Measurements from ENCODE around the gene ATG12. TPM values are rescaled to one million over a fixed set of nuclear protein-coding genes. Genes with fewer than 3 reads are reported as not detected.

The ATG12 gene
- total RNA-seq, 2 donors from 2014 or later, result 49.4 to 52.7 TPM

GRCh38 chr5:115806986-115807653 lies 34.2 kb downstream of the ATG12 start:
- no peaks in the 10 kb centered on the region for H3K36me3 Mint-ChIP-seq (ENCODE audit: low read depth)
- H3K4me3 Mint-ChIP-seq, result no peak overlapping the region
- no peaks in the 10 kb centered on the region for H3K9me3 Mint-ChIP-seq
- no peak for ATAC-seq (replicated peaks)
- H3K27ac Mint-ChIP-seq, result no peak overlapping the region
- H3K27me3 Mint-ChIP-seq, result peaks cover 15% of the 10 kb centered on the region
- peaks cover 4% of the 10 kb centered on the region for H3K4me1 Mint-ChIP-seq

GRCh38 chr5:115801984-115802383 lies 39.4 kb downstream of the ATG12 start:
- no peak overlapping the region for H3K4me3 Mint-ChIP-seq

GRCh38 chr5:115801152-115801551 lies 40.2 kb downstream of the ATG12 start:
- H3K27ac Mint-ChIP-seq, result no peak overlapping the region
- peaks cover 4% of the 10 kb centered on the region for H3K27me3 Mint-ChIP-seq
- no peak overlapping the region for H3K4me3 Mint-ChIP-seq
- H3K36me3 Mint-ChIP-seq (ENCODE audit: low read depth), result no peaks in the 10 kb centered on the region
- no peaks in the 10 kb centered on the region for H3K4me1 Mint-ChIP-seq
- H3K9me3 Mint-ChIP-seq, result no peaks in the 10 kb centered on the region
- no peak for ATAC-seq (replicated peaks)

More at GRCh38 chr5:115801984-115802383, 39.4 kb downstream of the ATG12 start:
- Mint-ChIP-seq H3K36me3 (ENCODE audit: low read depth) (no peaks in the 10 kb centered on the region), H3K4me1 (no peaks in the 10 kb centered on the region), H3K27me3 (no peaks in the 10 kb centered on the region), H3K9me3 (no peaks in the 10 kb centered on the region), H3K27ac (no peak overlapping the region)
- ATAC-seq (replicated peaks), result no peak

GRCh38 chr5:115800108-115800507 lies 41.3 kb downstream of the ATG12 start:
- Mint-ChIP-seq H3K9me3 (no peaks in the 10 kb centered on the region), H3K4me1 (no peaks in the 10 kb centered on the region), H3K27ac (no peak overlapping the region), H3K27me3 (peaks cover 4% of the 10 kb centered on the region), H3K36me3 (ENCODE audit: low read depth) (no peaks in the 10 kb centered on the region), H3K4me3 (no peak overlapping the region)
- peak; percentile 2 for ATAC-seq (replicated peaks)

GRCh38 chr5:115798252-115798651 lies 43.1 kb downstream of the ATG12 start:
- H3K27me3 Mint-ChIP-seq, result peaks cover 4% of the 10 kb centered on the region
- no peaks in the 10 kb centered on the region for H3K36me3 Mint-ChIP-seq (ENCODE audit: low read depth)
- H3K4me3 Mint-ChIP-seq, result no peak overlapping the region
- H3K27ac Mint-ChIP-seq, result no peak overlapping the region
- no peaks in the 10 kb centered on the region for H3K9me3 Mint-ChIP-seq
- H3K4me1 Mint-ChIP-seq, result no peaks in the 10 kb centered on the region
- no peak for ATAC-seq (replicated peaks)

GRCh38 chr5:115796656-115797055 lies 44.7 kb downstream of the ATG12 start:
- H3K27ac Mint-ChIP-seq, result no peak overlapping the region
- no peaks in the 10 kb centered on the region for H3K9me3 Mint-ChIP-seq
- H3K36me3 Mint-ChIP-seq (ENCODE audit: low read depth), result no peaks in the 10 kb centered on the region
- H3K4me3 Mint-ChIP-seq, result no peak overlapping the region
- H3K4me1 Mint-ChIP-seq, result no peaks in the 10 kb centered on the region
- no peak for ATAC-seq (replicated peaks)
- peaks cover 13% of the 10 kb centered on the region for H3K27me3 Mint-ChIP-seq

GRCh38 chr5:115795700-115796099 lies 45.7 kb downstream of the ATG12 start:
- no peak overlapping the region for H3K4me3 Mint-ChIP-seq
- H3K27me3 Mint-ChIP-seq, result peaks cover 20% of the 10 kb centered on the region
- no peak overlapping the region for H3K27ac Mint-ChIP-seq
- H3K4me1 Mint-ChIP-seq, result no peaks in the 10 kb centered on the region
- no peak for ATAC-seq (replicated peaks)
- H3K36me3 Mint-ChIP-seq (ENCODE audit: low read depth), result no peaks in the 10 kb centered on the region
- H3K9me3 Mint-ChIP-seq, result no peaks in the 10 kb centered on the region

- ATAC-seq (replicated peaks), result no peak
- Mint-ChIP-seq H3K36me3 (ENCODE audit: low read depth) (no peaks in the 10 kb centered on the region), H3K9me3 (peaks cover 3% of the 10 kb centered on the region), H3K4me3 (no peak overlapping the region), H3K4me1 (no peaks in the 10 kb centered on the region), H3K27me3 (peaks cover 54% of the 10 kb centered on the region), H3K27ac (no peak overlapping the region)
Measured at GRCh38 chr5:115788440-115788839, 52.9 kb downstream of the ATG12 start.

GRCh38 chr5:115787426-115787825 lies 53.9 kb downstream of the ATG12 start:
- Mint-ChIP-seq H3K4me1 (no peaks in the 10 kb centered on the region), H3K9me3 (peaks cover 3% of the 10 kb centered on the region), H3K36me3 (ENCODE audit: low read depth) (no peaks in the 10 kb centered on the region), H3K27me3 (peaks cover 46% of the 10 kb centered on the region), H3K4me3 (no peak overlapping the region), H3K27ac (no peak overlapping the region)
- no peak for ATAC-seq (replicated peaks)

GRCh38 chr5:115785381-115786065 lies 55.8 kb downstream of the ATG12 start:
- no peaks in the 10 kb centered on the region for H3K36me3 Mint-ChIP-seq (ENCODE audit: low read depth)
- H3K27ac Mint-ChIP-seq, result no peak overlapping the region
- H3K4me3 Mint-ChIP-seq, result no peak overlapping the region
- ATAC-seq (replicated peaks), result no peak
- H3K27me3 Mint-ChIP-seq, result peaks cover 44% of the 10 kb centered on the region
- H3K4me1 Mint-ChIP-seq, result no peaks in the 10 kb centered on the region
- H3K9me3 Mint-ChIP-seq, result peaks cover 3% of the 10 kb centered on the region

GRCh38 chr5:115778417-115778816 lies 62.9 kb downstream of the ATG12 start:
- H3K27me3 Mint-ChIP-seq, result peaks cover 16% of the 10 kb centered on the region
- ATAC-seq (replicated peaks), result no peak
- no peak overlapping the region for H3K27ac Mint-ChIP-seq
- H3K4me3 Mint-ChIP-seq, result no peak overlapping the region
- H3K4me1 Mint-ChIP-seq, result no peaks in the 10 kb centered on the region
- H3K9me3 Mint-ChIP-seq, result no peaks in the 10 kb centered on the region
- no peaks in the 10 kb centered on the region for H3K36me3 Mint-ChIP-seq (ENCODE audit: low read depth)

Other genes starting within 250 kb of the ATG12 start
- 1 to 10 TPM in 1 of 2 donors, under 1 TPM in 1; 0.56 to 3.6 TPM for gene TICAM2, start 239.1 kb downstream of the ATG12 start, total RNA-seq
- gene TMED7, start 215.5 kb downstream of the ATG12 start, total RNA-seq, result 10 to 100 TPM; 26.9 to 39.7 TPM
- gene CDO1, start 24.9 kb downstream of the ATG12 start, total RNA-seq, result not detected
- gene AP3S1, start 370 bp upstream of the ATG12 start, total RNA-seq, result 100 to 1,000 TPM; 114 to 253 TPM
- 1 to 10 TPM in 1 of 2 donors, under 1 TPM in 1; 0.45 to 1.9 TPM for gene LVRN, start 120.9 kb upstream of the ATG12 start, total RNA-seq
- not detected for gene ARL14EPL, start 190.9 kb upstream of the ATG12 start, total RNA-seq
- 10 to 100 TPM; 17.7 to 19.1 TPM for gene COMMD10, start 243.5 kb upstream of the ATG12 start, total RNA-seq

Measured in activated T-helper 17 cell treated with anti-CD3 and anti-CD28 coated beads, Interleukin-2, amount 50 U/mL, for 72 hours (primary cell).